T-helper 1 cell treated with Interleukin-12 subunit alpha and Interleukin-12 subunit beta and Interleukin-4 antibody, amounts not matched to agents 30 μg/mL and 1 μg/mL, for 36 hours (primary cell): ENCODE data around the gene NR5A1.
A peak's percentile ranks its signal among the peaks of the same experiment; 100 is the strongest.

ENCODE experiments used
- H3K27ac Mint-ChIP-seq: one replicate; pipeline ENCODE4 v1.8.0; 2021; ENCODE audit warnings: mild to moderate bottlenecking, mixed read lengths
- H3K27me3 Mint-ChIP-seq: one replicate; pipeline ENCODE4 v1.8.0; 2021; ENCODE audit warnings: low read depth, mixed read lengths
- H3K36me3 Mint-ChIP-seq: one replicate; pipeline ENCODE4 v1.8.0; 2021; ENCODE audit warnings: low read depth, mixed read lengths
- H3K4me1 Mint-ChIP-seq: one replicate; pipeline ENCODE4 v1.8.0; 2021; ENCODE audit warnings: low read depth, mixed read lengths
- H3K4me3 Mint-ChIP-seq: one replicate; pipeline ENCODE4 v1.8.0; 2021; ENCODE audit warnings: mild to moderate bottlenecking, moderate library complexity, mixed read lengths
- H3K9me3 Mint-ChIP-seq: one replicate; pipeline ENCODE4 v1.8.0; 2021; ENCODE audit warnings: mixed read lengths

Gene NR5A1

GRCh38 chr9:124498040-124498439, 9.2 kb downstream of the NR5A1 start:
- H3K27ac Mint-ChIP-seq = no peak overlapping the region
- no peaks in the 10 kb centered on the region for H3K36me3 Mint-ChIP-seq
- no peaks in the 10 kb centered on the region for H3K9me3 Mint-ChIP-seq
- peaks cover 7% of the 10 kb centered on the region for H3K4me1 Mint-ChIP-seq
- peaks cover 15% of the 10 kb centered on the region for H3K27me3 Mint-ChIP-seq
- H3K4me3 Mint-ChIP-seq = no peak overlapping the region

- Mint-ChIP-seq H3K36me3 (no peaks in the 10 kb centered on the region), H3K27ac (no peak overlapping the region)
These were observed 9.8 kb downstream of the NR5A1 start for GRCh38 chr9:124497441-124497840.

GRCh38 chr9:124496463-124496862, 10.7 kb downstream of the NR5A1 start:
- Mint-ChIP-seq H3K27ac (no peak overlapping the region), H3K36me3 (no peaks in the 10 kb centered on the region), H3K27me3 (peaks cover 4% of the 10 kb centered on the region), H3K9me3 (no peaks in the 10 kb centered on the region), H3K4me3 (no peak overlapping the region), H3K4me1 (peaks cover 7% of the 10 kb centered on the region)

More at GRCh38 chr9:124497441-124497840, 9.8 kb downstream of the NR5A1 start:
- no peak overlapping the region for H3K4me3 Mint-ChIP-seq
- H3K27me3 Mint-ChIP-seq = peaks cover 12% of the 10 kb centered on the region
- no peaks in the 10 kb centered on the region for H3K9me3 Mint-ChIP-seq
- H3K4me1 Mint-ChIP-seq = peaks cover 7% of the 10 kb centered on the region

- Mint-ChIP-seq H3K27me3 (peaks cover 4% of the 10 kb centered on the region), H3K27ac (no peak overlapping the region), H3K36me3 (no peaks in the 10 kb centered on the region), H3K4me1 (peaks cover 7% of the 10 kb centered on the region), H3K4me3 (peak overlapping the region; percentile 21), H3K9me3 (no peaks in the 10 kb centered on the region)
These were observed 11.1 kb downstream of the NR5A1 start for GRCh38 chr9:124496075-124496449.

DNA sequence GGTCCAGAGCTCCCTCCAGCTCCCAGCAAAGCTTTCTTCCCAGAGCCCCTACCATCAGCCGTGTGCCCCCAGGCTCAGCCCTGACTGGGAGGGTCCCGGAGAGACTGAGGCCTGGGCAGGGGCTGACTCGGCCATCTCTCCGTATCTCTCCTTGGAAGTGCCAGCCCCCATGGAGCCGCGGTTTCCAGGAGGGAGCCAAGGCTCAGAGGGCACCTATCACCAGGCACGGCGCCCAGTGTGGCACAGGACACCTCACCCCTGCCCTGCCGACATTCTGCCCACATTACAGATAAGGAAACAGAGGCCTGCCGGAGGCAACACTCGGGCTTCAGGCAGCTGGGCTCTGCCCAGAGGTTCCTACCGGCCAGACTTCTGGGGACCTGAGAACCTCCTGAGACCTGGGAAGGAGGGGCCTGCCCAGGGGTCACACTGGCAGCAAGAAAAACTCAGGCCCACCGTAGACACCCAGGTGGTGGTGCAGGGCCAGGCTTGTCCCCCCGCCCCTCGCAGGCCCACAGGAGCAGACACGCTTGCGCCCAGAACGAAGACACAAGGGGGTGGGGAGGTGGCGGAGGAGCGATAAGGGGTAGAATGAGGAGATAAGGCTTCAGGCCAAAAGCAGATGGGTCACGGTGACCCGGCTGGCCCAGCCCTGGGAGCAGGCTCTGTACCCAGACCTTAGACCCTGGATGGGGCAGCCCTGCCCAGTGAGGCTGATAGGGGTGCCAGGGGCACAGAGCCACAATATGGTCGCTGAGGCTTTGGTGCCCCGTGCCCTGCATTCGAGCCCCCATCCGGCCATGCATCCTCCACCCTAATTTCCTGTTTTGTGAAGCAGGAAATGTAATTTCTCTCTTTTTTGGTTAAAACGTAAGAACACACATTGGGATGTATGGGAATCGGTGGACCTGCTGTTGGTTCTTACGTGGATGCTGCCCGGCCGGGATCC, 11.8 kb downstream of the NR5A1 start:
- H3K27me3 Mint-ChIP-seq = peaks cover 4% of the 10 kb centered on the region
- H3K36me3 Mint-ChIP-seq = no peaks in the 10 kb centered on the region
- H3K9me3 Mint-ChIP-seq = no peaks in the 10 kb centered on the region
- H3K4me1 Mint-ChIP-seq = peaks cover 4% of the 10 kb centered on the region
- peak overlapping the region; percentile 21 for H3K4me3 Mint-ChIP-seq
- no peak overlapping the region for H3K27ac Mint-ChIP-seq

GRCh38 chr9:124493794-124494479, 13.3 kb downstream of the NR5A1 start:
- H3K9me3 Mint-ChIP-seq = no peaks in the 10 kb centered on the region
- H3K27ac Mint-ChIP-seq = no peak overlapping the region
- no peak overlapping the region for H3K4me3 Mint-ChIP-seq
- peaks cover 4% of the 10 kb centered on the region for H3K27me3 Mint-ChIP-seq
- no peaks in the 10 kb centered on the region for H3K36me3 Mint-ChIP-seq
- H3K4me1 Mint-ChIP-seq = peaks cover 4% of the 10 kb centered on the region

- Mint-ChIP-seq H3K27ac (no peak overlapping the region), H3K4me3 (no peak overlapping the region), H3K27me3 (peaks cover 4% of the 10 kb centered on the region), H3K4me1 (peaks cover 4% of the 10 kb centered on the region), H3K9me3 (no peaks in the 10 kb centered on the region), H3K36me3 (no peaks in the 10 kb centered on the region)
These were observed 14.0 kb downstream of the NR5A1 start for GRCh38 chr9:124493218-124493617.

GRCh38 chr9:124492818-124493217, 14.4 kb downstream of the NR5A1 start:
- H3K4me3 Mint-ChIP-seq = no peak overlapping the region

DNA sequence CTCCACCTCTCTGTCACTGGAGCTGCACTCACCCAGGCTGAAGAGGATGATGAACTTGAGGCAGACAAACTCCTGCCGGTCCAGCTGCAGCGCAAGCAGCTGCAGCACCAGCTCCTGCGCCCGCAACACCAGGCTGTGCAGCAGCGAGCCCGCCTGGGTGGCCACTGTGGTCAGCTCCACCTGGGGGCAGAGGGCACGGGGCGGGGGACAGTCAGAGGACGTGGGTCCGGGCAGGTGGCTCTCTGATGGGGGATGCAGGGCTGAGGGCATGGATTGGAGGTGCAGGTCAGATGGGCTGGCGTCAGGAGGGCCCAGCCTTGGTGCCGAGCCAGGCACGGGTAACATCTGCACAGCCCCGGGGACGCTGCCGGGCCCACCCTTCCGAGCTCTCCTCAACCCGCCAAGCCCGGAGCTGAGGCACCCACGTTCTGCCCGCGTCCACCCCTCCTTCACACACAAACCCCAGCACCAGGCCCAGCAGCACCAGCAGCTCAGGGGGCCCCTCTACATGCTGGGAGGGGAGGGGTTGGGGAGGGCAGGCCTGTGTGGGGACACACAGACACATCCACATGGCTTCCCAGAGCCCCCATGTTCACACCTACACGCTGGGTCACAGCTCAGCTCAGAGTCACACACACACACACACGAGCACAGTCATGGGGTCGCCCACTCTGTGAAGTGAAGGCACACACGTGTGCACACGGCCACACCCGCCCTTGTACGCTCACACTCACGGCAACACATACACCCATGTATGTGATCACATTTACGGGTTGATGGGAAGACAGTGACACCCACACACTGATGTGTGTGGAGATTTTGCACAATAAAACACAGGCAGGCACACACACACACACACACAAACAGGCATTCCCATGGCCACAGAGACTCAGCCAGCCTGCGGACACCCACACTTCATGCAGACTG, 15.9 kb downstream of the NR5A1 start:
- Mint-ChIP-seq H3K27ac (no peak overlapping the region), H3K27me3 (peaks cover 4% of the 10 kb centered on the region), H3K9me3 (no peaks in the 10 kb centered on the region), H3K4me1 (peaks cover 4% of the 10 kb centered on the region), H3K36me3 (no peaks in the 10 kb centered on the region), H3K4me3 (no peak overlapping the region)

More at GRCh38 chr9:124492818-124493217, 14.4 kb downstream of the NR5A1 start:
- Mint-ChIP-seq H3K27ac (no peak overlapping the region), H3K9me3 (no peaks in the 10 kb centered on the region), H3K4me1 (peaks cover 4% of the 10 kb centered on the region), H3K27me3 (peaks cover 4% of the 10 kb centered on the region), H3K36me3 (no peaks in the 10 kb centered on the region)

DNA sequence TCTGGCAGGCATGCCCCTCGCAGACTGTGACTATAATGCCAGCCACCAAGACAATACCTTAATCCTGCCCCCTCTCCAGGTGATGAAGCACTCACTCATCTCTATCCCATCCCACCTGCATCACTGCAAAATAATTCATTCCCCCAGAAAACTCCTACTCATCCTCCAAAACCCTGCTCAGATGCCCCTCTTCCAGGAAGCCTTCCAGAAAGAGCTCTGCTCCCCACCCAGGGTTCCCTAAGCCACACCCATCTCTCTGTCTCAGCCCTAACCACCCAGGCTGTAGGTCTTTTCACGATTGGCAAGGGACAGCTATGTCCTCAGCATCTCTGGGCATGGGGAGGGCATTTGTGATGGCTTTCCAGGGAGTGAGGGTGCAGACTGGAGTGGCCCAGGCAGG, 17.2 kb downstream of the NR5A1 start:
- H3K4me3 Mint-ChIP-seq = no peak overlapping the region
- no peak overlapping the region for H3K27ac Mint-ChIP-seq
- H3K27me3 Mint-ChIP-seq = no peaks in the 10 kb centered on the region
- no peaks in the 10 kb centered on the region for H3K4me1 Mint-ChIP-seq
- H3K36me3 Mint-ChIP-seq = no peaks in the 10 kb centered on the region
- no peaks in the 10 kb centered on the region for H3K9me3 Mint-ChIP-seq

- no peak overlapping the region for H3K4me3 Mint-ChIP-seq
- no peaks in the 10 kb centered on the region for H3K4me1 Mint-ChIP-seq
- H3K27me3 Mint-ChIP-seq = no peaks in the 10 kb centered on the region
- H3K27ac Mint-ChIP-seq = no peak overlapping the region
- no peaks in the 10 kb centered on the region for H3K9me3 Mint-ChIP-seq
- H3K36me3 Mint-ChIP-seq = no peaks in the 10 kb centered on the region
These were observed 18.0 kb downstream of the NR5A1 start for GRCh38 chr9:124489222-124489621.

DNA sequence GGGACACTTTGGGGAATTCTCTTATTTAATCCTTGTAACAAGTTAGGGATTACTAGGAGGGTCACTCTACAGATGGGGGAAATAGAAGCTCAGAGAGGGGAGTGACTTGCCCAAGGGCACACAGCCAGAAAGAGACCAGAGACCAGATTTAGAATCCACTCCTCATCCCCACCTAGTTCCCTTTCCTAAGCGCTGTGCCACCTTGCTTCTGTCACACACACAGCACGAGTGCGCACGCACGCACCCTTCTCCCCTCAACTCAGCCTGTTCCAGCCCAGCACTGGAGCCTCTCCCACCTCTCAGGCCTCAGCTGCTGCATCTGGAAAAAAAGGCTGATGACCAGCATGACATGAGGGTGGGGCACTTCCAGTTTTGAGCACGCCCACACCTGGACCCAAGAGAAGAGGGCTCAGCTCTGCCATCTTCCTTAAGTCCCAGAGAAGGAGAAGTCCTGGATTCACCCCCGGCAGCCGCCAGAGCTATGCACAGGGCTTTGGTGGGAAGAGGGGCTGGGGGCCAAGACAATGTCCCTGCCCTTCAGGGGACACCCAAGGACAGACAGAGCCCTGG, 18.5 kb downstream of the NR5A1 start:
- H3K36me3 Mint-ChIP-seq = no peaks in the 10 kb centered on the region
- no peaks in the 10 kb centered on the region for H3K4me1 Mint-ChIP-seq
- H3K27ac Mint-ChIP-seq = no peak overlapping the region
- H3K27me3 Mint-ChIP-seq = no peaks in the 10 kb centered on the region
- H3K9me3 Mint-ChIP-seq = no peaks in the 10 kb centered on the region
- H3K4me3 Mint-ChIP-seq = no peak overlapping the region

DNA sequence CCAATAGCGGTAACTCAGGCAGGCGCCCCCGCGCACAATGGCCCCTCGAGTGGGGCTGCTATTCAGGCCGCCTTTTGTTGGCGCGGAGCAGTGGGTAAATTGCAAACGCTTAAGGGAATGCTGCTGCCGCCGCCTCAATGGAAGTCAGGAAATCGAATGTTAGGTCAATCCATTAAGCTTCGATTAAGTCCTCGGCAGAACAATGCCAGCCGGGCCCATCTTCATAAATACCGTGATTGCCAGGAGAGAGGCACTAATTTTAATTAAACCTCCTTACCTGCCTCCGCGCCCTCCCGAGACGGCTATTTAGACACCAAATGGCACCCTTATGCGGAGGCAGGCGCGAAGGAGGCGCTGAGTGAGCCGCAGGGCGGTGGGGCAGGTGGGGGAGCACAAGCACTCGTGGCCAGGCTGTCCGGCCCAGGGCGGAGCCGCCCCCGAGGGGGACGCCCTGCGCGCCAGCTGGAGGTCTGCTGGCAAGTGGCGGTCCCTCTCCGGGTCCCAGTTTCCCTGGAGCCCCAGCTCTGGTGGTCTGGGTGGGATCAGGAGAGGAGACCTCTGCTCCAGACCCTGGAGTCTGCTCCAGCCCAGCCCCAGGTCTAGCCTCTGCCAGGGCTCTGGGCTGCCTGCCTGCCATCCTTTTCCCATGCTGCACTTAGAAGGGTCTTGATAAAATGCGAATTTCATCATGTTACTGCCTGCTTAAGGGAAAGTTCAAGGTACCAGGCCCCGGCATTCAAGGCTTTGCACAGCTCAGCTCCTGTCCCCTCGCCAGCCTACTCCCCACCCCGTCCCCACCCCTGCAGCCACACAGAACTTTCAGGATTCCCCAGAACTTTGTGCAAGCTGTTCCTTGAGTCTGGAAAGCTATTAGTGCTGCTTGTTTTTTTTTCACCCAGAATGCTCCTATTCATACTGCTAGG, 19.7 kb downstream of the NR5A1 start:
- no peak overlapping the region for H3K27ac Mint-ChIP-seq
- H3K9me3 Mint-ChIP-seq = no peaks in the 10 kb centered on the region
- H3K27me3 Mint-ChIP-seq = no peaks in the 10 kb centered on the region
- H3K4me3 Mint-ChIP-seq = no peak overlapping the region
- no peaks in the 10 kb centered on the region for H3K4me1 Mint-ChIP-seq
- H3K36me3 Mint-ChIP-seq = no peaks in the 10 kb centered on the region
